ENCODE measurements around the gene PYY. TPM values are rescaled to one million over a fixed set of nuclear protein-coding genes. Genes with fewer than 3 reads are reported as not detected.

The PYY gene
- total RNA-seq, 2 experiments from 2014 or later = not detected

DNA sequence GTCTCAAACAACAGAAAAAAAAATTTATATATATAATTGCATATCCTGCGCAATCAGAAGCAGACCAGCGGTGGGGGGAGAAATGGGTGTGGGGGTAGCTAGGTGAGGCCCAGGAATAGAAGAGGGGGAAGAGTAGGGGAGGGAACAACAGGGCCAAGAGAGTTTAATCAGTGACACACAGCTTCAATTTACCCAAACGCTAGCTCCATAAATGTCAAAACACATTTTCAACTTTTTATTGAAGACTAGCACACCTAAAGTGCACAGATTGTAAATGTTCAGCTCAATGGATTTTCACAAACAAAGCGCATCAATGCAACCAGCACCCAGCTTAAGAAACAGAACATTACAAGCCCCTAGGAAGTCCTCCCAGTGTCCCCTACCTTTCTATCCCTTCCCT is 25.9 kb upstream of the PYY start:
- Histone ChIP-seq H4K20me1 (ENCODE audit: insufficient read depth, low read length) (no peaks in the 10 kb centered on the region), H3K9me3 (ENCODE audit: low read length) (no peaks in the 10 kb centered on the region), H2AFZ (ENCODE audit: low read length) (no peak overlapping the region), H3K27ac (ENCODE audit: low read depth, low read length, poor library complexity, severe bottlenecking) (no peak overlapping the region), H3K4me2 (ENCODE audit: low read length) (no peak overlapping the region), H3K4me1 (ENCODE audit: insufficient read depth, low read length, poor library complexity, severe bottlenecking) (no peaks in the 10 kb centered on the region), H3K4me3 (ENCODE audit: low read depth, low read length, poor library complexity, severe bottlenecking) (no peak overlapping the region), H3K79me2 (ENCODE audit: insufficient read depth, low read depth, low read length) (no peaks in the 10 kb centered on the region), H3K36me3 (ENCODE audit: insufficient read depth, low read length) (no peaks in the 10 kb centered on the region), H3K9me2 (ENCODE audit: insufficient read depth, low read length) (no peaks in the 10 kb centered on the region)
- no peak for DNase-seq (ENCODE audit: low spot score)
- BruUV-seq (replicated peaks) = no TSS peak
- TF ChIP-seq EZH2phosphoT487 (IDR thresholded peaks at IDR 0.05; ENCODE audit: borderline replicate concordance, low read depth, low read length) (no peak), CTCF (conservative IDR thresholded peaks at IDR 0.05; ENCODE audit: low read length) (no peak)
- POLR2A ChIA-PET = interaction anchor here (0.6 kb wide), 1 partner anchor 14 kb away, joined by 4 read pairs; no protein-coding TSS in a partner anchor
- intact Hi-C loops (cut with micrococcal nuclease; ENCODE audit: unreplicated experiment) = no loop called here
- CTCF ChIA-PET (ENCODE audit: unreplicated experiment) = interaction anchor here (0.5 to 0.6 kb wide), 2 partner anchors 35 to 47 kb away, joined by 3 to 5 read pairs; partner anchors contain the start of gene TMEM101

DNA sequence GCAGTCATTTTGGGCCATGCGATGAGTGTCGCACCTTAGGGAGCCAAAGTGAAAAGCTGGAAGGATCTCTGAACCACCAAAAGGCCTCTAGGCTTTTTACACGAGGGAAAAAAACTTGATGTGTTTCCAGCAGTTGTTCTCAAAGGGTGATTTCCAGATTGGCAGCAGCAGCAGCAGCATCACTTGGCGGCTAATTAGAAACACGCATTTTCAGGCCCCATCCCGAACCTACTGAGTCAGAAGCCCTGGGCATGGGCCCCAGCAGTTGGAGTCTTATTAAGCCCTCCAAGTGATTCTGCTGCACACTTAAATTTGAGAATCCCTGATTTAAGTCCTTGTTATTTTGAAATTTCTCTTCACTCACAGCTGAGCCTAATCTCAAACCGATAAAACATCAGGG is 25.3 kb upstream of the PYY start:
- H3K9me2 ChIP-seq (ENCODE audit: insufficient read depth, low read length) = no peaks in the 10 kb centered on the region
- H3K36me3 ChIP-seq (ENCODE audit: insufficient read depth, low read length) = no peaks in the 10 kb centered on the region
- intact Hi-C loops (cut with micrococcal nuclease; ENCODE audit: unreplicated experiment) = no loop called here
- H3K4me1 ChIP-seq (ENCODE audit: insufficient read depth, low read length, poor library complexity, severe bottlenecking) = no peaks in the 10 kb centered on the region
- no peak overlapping the region for H3K4me2 ChIP-seq (ENCODE audit: low read length)
- ChIA-PET CTCF (ENCODE audit: unreplicated experiment) (no interaction called here), POLR2A (no interaction called here)
- no peak overlapping the region for H2AFZ ChIP-seq (ENCODE audit: low read length)
- H3K27ac ChIP-seq (ENCODE audit: low read depth, low read length, poor library complexity, severe bottlenecking) = no peak overlapping the region
- TF ChIP-seq EZH2phosphoT487 (IDR thresholded peaks at IDR 0.05; ENCODE audit: borderline replicate concordance, low read depth, low read length) = no peak
- no peak for TF ChIP-seq CTCF (conservative IDR thresholded peaks at IDR 0.05; ENCODE audit: low read length)
- H3K79me2 ChIP-seq (ENCODE audit: insufficient read depth, low read depth, low read length) = no peaks in the 10 kb centered on the region
- H4K20me1 ChIP-seq (ENCODE audit: insufficient read depth, low read length) = no peaks in the 10 kb centered on the region
- H3K4me3 ChIP-seq (ENCODE audit: low read depth, low read length, poor library complexity, severe bottlenecking) = no peak overlapping the region
- no TSS peak for BruUV-seq (replicated peaks)
- DNase-seq (ENCODE audit: low spot score) = no peak
- H3K9me3 ChIP-seq (ENCODE audit: low read length) = no peaks in the 10 kb centered on the region

DNA sequence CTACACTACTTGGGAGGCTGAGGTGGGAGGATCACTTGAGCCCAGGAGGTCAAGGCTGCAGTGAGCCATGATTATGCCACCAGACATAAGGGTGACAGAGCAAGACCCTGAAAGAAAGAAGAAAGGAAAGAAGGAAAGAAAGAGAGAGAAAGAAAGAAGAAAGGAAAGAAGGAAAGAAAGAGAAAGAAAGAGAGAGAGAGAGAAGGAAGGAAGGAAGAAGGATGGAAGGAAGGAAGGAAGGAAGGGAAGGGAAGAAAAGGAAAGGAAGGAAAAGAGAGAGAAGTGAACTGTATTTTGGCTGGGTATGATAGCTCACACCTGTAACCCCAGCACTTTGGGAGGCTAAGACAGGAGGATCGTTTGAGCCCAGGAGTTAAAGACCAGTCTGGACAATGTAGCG is 24.3 kb upstream of the PYY start:
- intact Hi-C loops (cut with micrococcal nuclease; ENCODE audit: unreplicated experiment) = no loop called here

More for the DNA sequence above, 24.3 kb upstream of the PYY start:
- no peak for DNase-seq (ENCODE audit: low spot score)
- H3K4me2 ChIP-seq (ENCODE audit: low read length) = no peak overlapping the region
- H3K9me2 ChIP-seq (ENCODE audit: insufficient read depth, low read length) = no peaks in the 10 kb centered on the region
- no peak overlapping the region for H3K4me3 ChIP-seq (ENCODE audit: low read depth, low read length, poor library complexity, severe bottlenecking)
- no peaks in the 10 kb centered on the region for H3K9me3 ChIP-seq (ENCODE audit: low read length)
- BruUV-seq (replicated peaks) = no TSS peak
- no peaks in the 10 kb centered on the region for H4K20me1 ChIP-seq (ENCODE audit: insufficient read depth, low read length)
- H3K36me3 ChIP-seq (ENCODE audit: insufficient read depth, low read length) = no peaks in the 10 kb centered on the region
- ChIA-PET CTCF (ENCODE audit: unreplicated experiment) (no interaction called here), POLR2A (no interaction called here)
- H3K79me2 ChIP-seq (ENCODE audit: insufficient read depth, low read depth, low read length) = no peaks in the 10 kb centered on the region
- H3K4me1 ChIP-seq (ENCODE audit: insufficient read depth, low read length, poor library complexity, severe bottlenecking) = no peaks in the 10 kb centered on the region
- H2AFZ ChIP-seq (ENCODE audit: low read length) = no peak overlapping the region
- TF ChIP-seq CTCF (conservative IDR thresholded peaks at IDR 0.05; ENCODE audit: low read length) = no peak
- no peak for TF ChIP-seq EZH2phosphoT487 (IDR thresholded peaks at IDR 0.05; ENCODE audit: borderline replicate concordance, low read depth, low read length)
- no peak overlapping the region for H3K27ac ChIP-seq (ENCODE audit: low read depth, low read length, poor library complexity, severe bottlenecking)
